ENCODE data around the gene SYP.

The SYP gene

DNA sequence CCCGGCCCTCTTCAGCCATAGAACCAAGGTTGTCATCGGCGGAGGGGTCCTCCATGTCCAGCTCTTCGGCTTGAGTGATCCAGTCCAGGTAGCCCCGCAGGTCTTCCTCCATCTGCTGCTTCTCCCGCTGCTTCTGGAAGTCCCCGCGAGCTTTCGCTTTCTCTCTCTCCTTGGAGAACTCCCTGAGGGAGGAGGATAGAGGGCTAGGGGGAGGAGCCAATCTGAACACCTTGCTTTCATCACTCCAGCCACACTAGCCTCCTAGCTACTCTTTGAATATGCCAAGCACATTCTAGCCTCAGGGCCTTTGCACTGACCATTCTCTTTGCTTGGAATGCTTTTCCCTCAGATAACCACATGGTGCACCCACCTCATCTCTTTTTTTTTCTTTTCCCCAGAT lies 27.0 kb upstream of the SYP start:
- TF ChIP-seq, protein P1, sequence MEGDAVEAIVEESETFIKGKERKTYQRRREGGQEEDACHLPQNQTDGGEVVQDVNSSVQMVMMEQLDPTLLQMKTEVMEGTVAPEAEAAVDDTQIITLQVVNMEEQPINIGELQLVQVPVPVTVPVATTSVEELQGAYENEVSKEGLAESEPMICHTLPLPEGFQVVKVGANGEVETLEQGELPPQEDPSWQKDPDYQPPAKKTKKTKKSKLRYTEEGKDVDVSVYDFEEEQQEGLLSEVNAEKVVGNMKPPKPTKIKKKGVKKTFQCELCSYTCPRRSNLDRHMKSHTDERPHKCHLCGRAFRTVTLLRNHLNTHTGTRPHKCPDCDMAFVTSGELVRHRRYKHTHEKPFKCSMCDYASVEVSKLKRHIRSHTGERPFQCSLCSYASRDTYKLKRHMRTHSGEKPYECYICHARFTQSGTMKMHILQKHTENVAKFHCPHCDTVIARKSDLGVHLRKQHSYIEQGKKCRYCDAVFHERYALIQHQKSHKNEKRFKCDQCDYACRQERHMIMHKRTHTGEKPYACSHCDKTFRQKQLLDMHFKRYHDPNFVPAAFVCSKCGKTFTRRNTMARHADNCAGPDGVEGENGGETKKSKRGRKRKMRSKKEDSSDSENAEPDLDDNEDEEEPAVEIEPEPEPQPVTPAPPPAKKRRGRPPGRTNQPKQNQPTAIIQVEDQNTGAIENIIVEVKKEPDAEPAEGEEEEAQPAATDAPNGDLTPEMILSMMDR (IDR thresholded peaks at IDR 0.05; ENCODE audit: extremely low read depth, insufficient read depth, missing control alignments) = no peak
- in situ Hi-C loops (cut with MboI; ENCODE audit: low pct_unique_long_range_greater_than_20kb, low sequenced_read_pairs, unreplicated experiment) = no loop called here
- no peak for DNase-seq (ENCODE audit: low spot score)

DNA sequence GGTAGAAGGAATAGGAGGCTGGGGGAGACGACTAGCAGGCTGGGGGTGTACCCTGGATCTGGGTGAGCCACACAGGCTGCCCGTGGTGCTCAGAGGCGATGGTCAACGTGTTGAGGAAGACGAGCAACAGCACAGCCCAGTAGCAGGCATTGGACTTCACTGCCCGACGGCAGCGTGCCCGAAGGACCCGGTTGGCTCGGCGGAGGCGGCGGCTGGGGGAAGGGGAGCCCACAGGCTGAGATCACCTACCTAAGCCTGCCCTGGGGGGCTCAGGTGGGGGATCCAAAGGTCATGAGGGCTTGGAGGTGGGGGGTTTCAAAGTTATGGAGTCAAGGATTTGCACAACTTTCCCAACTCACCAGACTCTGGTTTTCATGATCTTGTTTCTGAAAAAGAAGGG lies 25.9 kb upstream of the SYP start:
- TF ChIP-seq, protein P1 (IDR thresholded peaks at IDR 0.05; ENCODE audit: extremely low read depth, insufficient read depth, missing control alignments) = no peak
- in situ Hi-C loops (cut with MboI; ENCODE audit: low pct_unique_long_range_greater_than_20kb, low sequenced_read_pairs, unreplicated experiment) = no loop called here
- DNase-seq (ENCODE audit: low spot score) = no peak

DNA sequence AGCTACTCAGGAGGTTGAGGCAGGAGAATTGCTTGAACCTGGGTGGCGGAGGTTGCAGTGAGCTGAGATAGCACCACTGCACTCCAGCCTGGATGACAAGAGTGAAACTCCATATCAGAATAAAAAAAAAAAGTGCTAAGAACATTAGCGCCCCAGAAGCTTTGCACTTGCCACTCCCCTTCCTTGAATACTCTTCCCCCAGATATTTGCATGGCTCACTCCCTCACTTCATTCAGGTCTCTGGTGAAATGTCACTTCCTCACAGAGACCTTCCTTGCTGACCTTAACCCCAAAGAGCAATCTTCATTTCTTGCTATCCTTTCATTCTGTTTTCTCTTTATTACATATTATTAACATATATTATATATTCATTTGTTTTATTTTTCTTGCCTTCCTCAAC lies 21.9 kb upstream of the SYP start:
- TF ChIP-seq, protein P1 (IDR thresholded peaks at IDR 0.05; ENCODE audit: extremely low read depth, insufficient read depth, missing control alignments) = no peak
- no peak for DNase-seq (ENCODE audit: low spot score)
- in situ Hi-C loops (cut with MboI; ENCODE audit: low pct_unique_long_range_greater_than_20kb, low sequenced_read_pairs, unreplicated experiment) = no loop called here

DNA sequence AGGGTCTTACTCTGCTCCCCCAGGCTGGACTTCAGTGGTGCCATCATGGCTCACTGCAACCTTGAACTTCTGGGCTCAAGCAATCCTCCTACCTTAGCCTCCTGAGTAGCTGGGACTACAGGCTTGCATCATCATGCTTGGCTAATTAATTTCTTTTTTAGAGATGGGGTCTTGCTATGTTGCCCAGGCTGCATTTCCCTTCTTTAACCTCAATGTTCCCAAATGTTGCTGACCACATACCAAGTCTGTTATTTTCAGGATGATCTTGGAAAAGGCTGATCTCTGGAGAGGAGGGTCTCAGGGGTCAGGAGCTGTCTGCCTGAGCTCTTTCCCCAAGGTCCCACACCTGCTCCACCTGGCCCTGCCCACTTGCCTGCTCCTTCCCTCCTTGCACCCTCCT lies 20.1 kb upstream of the SYP start:
- in situ Hi-C loops (cut with MboI; ENCODE audit: low pct_unique_long_range_greater_than_20kb, low sequenced_read_pairs, unreplicated experiment) = no loop called here
- TF ChIP-seq, protein P1 (IDR thresholded peaks at IDR 0.05; ENCODE audit: extremely low read depth, insufficient read depth, missing control alignments) = no peak

DNA sequence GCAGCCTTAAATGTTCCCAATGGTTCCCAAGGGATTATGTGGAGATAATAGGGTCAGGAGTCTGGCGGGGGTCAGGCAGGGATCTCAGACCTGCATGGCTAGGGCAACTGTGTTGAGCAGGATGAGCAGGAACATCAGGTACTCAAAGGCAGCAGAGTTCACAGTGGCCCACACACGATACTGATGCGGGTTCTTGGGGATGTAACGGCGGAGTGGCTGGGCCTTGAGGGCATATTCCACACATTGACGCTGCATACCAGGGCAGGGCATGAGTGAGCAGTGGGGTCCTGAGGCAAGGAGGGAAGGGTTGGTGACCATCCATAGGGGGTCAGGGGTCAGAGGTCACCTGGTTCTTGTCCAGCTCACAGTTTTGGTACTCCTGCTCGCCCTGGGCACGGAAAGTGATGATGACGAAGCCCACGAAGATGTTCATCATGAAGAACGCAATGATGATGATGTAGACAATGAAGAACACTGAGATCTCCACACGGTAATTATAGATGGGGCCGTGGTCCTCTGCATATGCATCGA lies 15.1 kb upstream of the SYP start:
- in situ Hi-C loops (cut with MboI; ENCODE audit: low pct_unique_long_range_greater_than_20kb, low sequenced_read_pairs, unreplicated experiment) = no loop called here
- DNase-seq (ENCODE audit: low spot score) = no peak
- TF ChIP-seq, protein P1 (IDR thresholded peaks at IDR 0.05; ENCODE audit: extremely low read depth, insufficient read depth, missing control alignments) = no peak

More for the DNA sequence above, 20.1 kb upstream of the SYP start:
- no peak for DNase-seq (ENCODE audit: low spot score)

DNA sequence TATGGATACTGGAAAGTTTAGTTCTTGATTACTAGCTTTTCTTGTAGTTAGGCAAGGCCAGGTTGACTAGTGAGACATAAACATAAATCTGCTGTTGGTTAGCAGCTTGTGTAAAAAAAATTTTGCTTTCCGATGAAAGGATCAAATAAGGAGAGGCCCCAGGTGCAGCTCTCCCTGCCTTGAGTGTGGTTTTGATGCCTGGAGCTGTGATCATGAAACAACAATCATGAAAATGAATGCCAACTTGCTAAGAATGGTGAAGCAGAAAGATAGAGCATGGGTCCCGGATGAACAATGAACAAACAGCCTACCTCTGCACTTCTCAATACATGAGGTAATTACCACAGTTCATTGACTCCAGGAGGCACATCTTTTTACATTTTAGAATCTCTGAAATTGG lies 14.4 kb upstream of the SYP start:
- DNase-seq (ENCODE audit: low spot score) = no peak
- TF ChIP-seq, protein P1 (IDR thresholded peaks at IDR 0.05; ENCODE audit: extremely low read depth, insufficient read depth, missing control alignments) = no peak
- in situ Hi-C loops (cut with MboI; ENCODE audit: low pct_unique_long_range_greater_than_20kb, low sequenced_read_pairs, unreplicated experiment) = no loop called here

DNA sequence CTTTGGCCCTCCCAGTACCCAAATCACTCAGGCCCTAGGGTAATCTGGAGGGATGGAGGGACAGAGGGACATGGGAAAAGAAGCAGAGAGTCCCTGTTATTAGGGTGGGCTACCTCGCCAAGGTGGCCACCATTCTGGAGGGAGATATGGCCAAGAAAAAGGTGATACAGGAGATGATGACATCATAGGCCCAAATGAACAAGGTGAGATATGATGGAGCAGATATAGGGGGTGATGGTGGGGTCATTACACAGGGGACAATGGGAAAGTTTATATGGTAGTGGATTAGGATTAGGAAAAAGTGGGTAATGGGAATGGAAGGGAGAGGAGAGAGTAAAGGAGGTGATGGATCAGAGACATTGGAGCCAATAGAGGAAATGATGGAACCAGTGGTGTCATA lies 12.9 kb upstream of the SYP start:
- DNase-seq (ENCODE audit: low spot score) = no peak
- in situ Hi-C loops (cut with MboI; ENCODE audit: low pct_unique_long_range_greater_than_20kb, low sequenced_read_pairs, unreplicated experiment) = no loop called here
- TF ChIP-seq, protein P1 (IDR thresholded peaks at IDR 0.05; ENCODE audit: extremely low read depth, insufficient read depth, missing control alignments) = no peak

All from GM13977 (cell line).